ENCODE results near the gene NID1.
A peak's percentile ranks its signal among the peaks of the same experiment; 100 is the strongest.

NID1 gene

GRCh38 chr1:236027104-236027503 is 37.8 kb downstream of the NID1 start:
- H3K9ac ChIP-seq (ENCODE audit: insufficient read length), result no peak overlapping the region
- no peak overlapping the region for H3K4me3 ChIP-seq
- H3K36me3 ChIP-seq (ENCODE audit: insufficient read depth, low read length), result no peaks in the 10 kb centered on the region
- H3K27ac ChIP-seq, result no peak overlapping the region
- TF ChIP-seq EZH2 (IDR thresholded peaks at IDR 0.05), result no peak
- no peak for TF ChIP-seq POLR2AphosphoS5 (IDR thresholded peaks at IDR 0.05; ENCODE audit: borderline replicate concordance, low read depth, low read length)
- no peak for TF ChIP-seq FOXP2 (optimal IDR thresholded peaks at IDR 0.05; ENCODE audit: control extremely low read depth, extremely low read length, insufficient read depth)
- no peaks in the 10 kb centered on the region for H3K9me3 ChIP-seq (ENCODE audit: low read depth, low read length)
- no peak for DNase-seq (ENCODE audit: low read depth, low spot score)

GRCh38 chr1:236025836-236026235 is 39.1 kb downstream of the NID1 start:
- Histone ChIP-seq H3K9ac (ENCODE audit: insufficient read length) (no peak overlapping the region), H3K27ac (no peak overlapping the region), H3K36me3 (ENCODE audit: insufficient read depth, low read length) (no peaks in the 10 kb centered on the region), H3K4me3 (no peak overlapping the region), H3K9me3 (ENCODE audit: low read depth, low read length) (no peaks in the 10 kb centered on the region)
- no peak for DNase-seq (ENCODE audit: low read depth, low spot score)
- no peak for TF ChIP-seq FOXP2 (optimal IDR thresholded peaks at IDR 0.05; ENCODE audit: control extremely low read depth, extremely low read length, insufficient read depth)
- no peak for TF ChIP-seq POLR2AphosphoS5 (IDR thresholded peaks at IDR 0.05; ENCODE audit: borderline replicate concordance, low read depth, low read length)
- TF ChIP-seq EZH2 (IDR thresholded peaks at IDR 0.05), result no peak

GRCh38 chr1:236024641-236025040 is 40.2 kb downstream of the NID1 start:
- Histone ChIP-seq H3K36me3 (ENCODE audit: insufficient read depth, low read length) (no peaks in the 10 kb centered on the region), H3K9ac (ENCODE audit: insufficient read length) (no peak overlapping the region), H3K4me3 (peak overlapping the region; percentile 67), H3K9me3 (ENCODE audit: low read depth, low read length) (no peaks in the 10 kb centered on the region), H3K27ac (peak overlapping the region; percentile 57; the same call in 1 of the 2 replicates)
- DNase-seq (ENCODE audit: low read depth, low spot score), result peak; percentile 86
- TF ChIP-seq FOXP2 (optimal IDR thresholded peaks at IDR 0.05; ENCODE audit: control extremely low read depth, extremely low read length, insufficient read depth) (peak; percentile 5), POLR2AphosphoS5 (IDR thresholded peaks at IDR 0.05; ENCODE audit: borderline replicate concordance, low read depth, low read length) (no peak), EZH2 (IDR thresholded peaks at IDR 0.05) (no peak)

- peak overlapping the region; percentile 67 for H3K4me3 ChIP-seq
- H3K27ac ChIP-seq, result peak overlapping the region; percentile 57; the same call in 1 of the 2 replicates
- H3K36me3 ChIP-seq (ENCODE audit: insufficient read depth, low read length), result no peaks in the 10 kb centered on the region
- no peak for TF ChIP-seq EZH2 (IDR thresholded peaks at IDR 0.05)
- no peak for TF ChIP-seq FOXP2 (optimal IDR thresholded peaks at IDR 0.05; ENCODE audit: control extremely low read depth, extremely low read length, insufficient read depth)
- TF ChIP-seq POLR2AphosphoS5 (IDR thresholded peaks at IDR 0.05; ENCODE audit: borderline replicate concordance, low read depth, low read length), result no peak
- H3K9ac ChIP-seq (ENCODE audit: insufficient read length), result no peak overlapping the region
- no peak for DNase-seq (ENCODE audit: low read depth, low spot score)
- no peaks in the 10 kb centered on the region for H3K9me3 ChIP-seq (ENCODE audit: low read depth, low read length)
Measured at GRCh38 chr1:236023926-236024565, 40.8 kb downstream of the NID1 start.

GRCh38 chr1:236021424-236022135 is 43.3 kb downstream of the NID1 start:
- no peaks in the 10 kb centered on the region for H3K36me3 ChIP-seq (ENCODE audit: insufficient read depth, low read length)
- H3K27ac ChIP-seq, result peak overlapping the region; percentile 61
- no peaks in the 10 kb centered on the region for H3K9me3 ChIP-seq (ENCODE audit: low read depth, low read length)
- no peak overlapping the region for H3K4me3 ChIP-seq
- no peak for DNase-seq (ENCODE audit: low read depth, low spot score)
- H3K9ac ChIP-seq (ENCODE audit: insufficient read length), result no peak overlapping the region
- TF ChIP-seq POLR2AphosphoS5 (IDR thresholded peaks at IDR 0.05; ENCODE audit: borderline replicate concordance, low read depth, low read length), result no peak
- TF ChIP-seq EZH2 (IDR thresholded peaks at IDR 0.05), result no peak
- no peak for TF ChIP-seq FOXP2 (optimal IDR thresholded peaks at IDR 0.05; ENCODE audit: control extremely low read depth, extremely low read length, insufficient read depth)

- DNase-seq (ENCODE audit: low read depth, low spot score), result no peak
Measured at GRCh38 chr1:236020359-236021219, 44.3 kb downstream of the NID1 start.

GRCh38 chr1:236018885-236019453 is 45.9 kb downstream of the NID1 start:
- no peaks in the 10 kb centered on the region for H3K36me3 ChIP-seq (ENCODE audit: insufficient read depth, low read length)
- H3K27ac ChIP-seq, result no peak overlapping the region
- DNase-seq (ENCODE audit: low read depth, low spot score), result no peak

More at GRCh38 chr1:236020359-236021219, 44.3 kb downstream of the NID1 start:
- Histone ChIP-seq H3K27ac (no peak overlapping the region), H3K4me3 (no peak overlapping the region), H3K9me3 (ENCODE audit: low read depth, low read length) (no peaks in the 10 kb centered on the region), H3K36me3 (ENCODE audit: insufficient read depth, low read length) (no peaks in the 10 kb centered on the region), H3K9ac (ENCODE audit: insufficient read length) (no peak overlapping the region)
- no peak for TF ChIP-seq EZH2 (IDR thresholded peaks at IDR 0.05)
- no peak for TF ChIP-seq FOXP2 (optimal IDR thresholded peaks at IDR 0.05; ENCODE audit: control extremely low read depth, extremely low read length, insufficient read depth)
- no peak for TF ChIP-seq POLR2AphosphoS5 (IDR thresholded peaks at IDR 0.05; ENCODE audit: borderline replicate concordance, low read depth, low read length)

More at GRCh38 chr1:236018885-236019453, 45.9 kb downstream of the NID1 start:
- Histone ChIP-seq H3K4me3 (no peak overlapping the region), H3K9ac (ENCODE audit: insufficient read length) (no peak overlapping the region), H3K9me3 (ENCODE audit: low read depth, low read length) (no peaks in the 10 kb centered on the region)
- TF ChIP-seq EZH2 (IDR thresholded peaks at IDR 0.05), result no peak
- TF ChIP-seq POLR2AphosphoS5 (IDR thresholded peaks at IDR 0.05; ENCODE audit: borderline replicate concordance, low read depth, low read length), result no peak
- no peak for TF ChIP-seq FOXP2 (optimal IDR thresholded peaks at IDR 0.05; ENCODE audit: control extremely low read depth, extremely low read length, insufficient read depth)

Data from SK-N-MC (cell line).